K562 (cell line): ENCODE results near the gene CREB3L2. TPM values are rescaled to one million over a fixed set of nuclear protein-coding genes. Genes with fewer than 3 reads are reported as not detected.
A peak's percentile ranks its signal among the peaks of the same experiment; 100 is the strongest.

Source experiments
- ARID1B ChIP-seq: fragments of 450-650 bp; IDR thresholded peaks from 2 replicates; pipeline ENCODE4 v1.6.1; 2016; ENCODE audit warnings: antibody characterized with exemption, mild to moderate bottlenecking, inconsistent platforms
- FOXP4 ChIP-seq: sonication (generic); formaldehyde crosslinking; IDR thresholded peaks from 2 replicates; pipeline ENCODE4 v1.8.0; 2022; ENCODE audit warnings: mild to moderate bottlenecking, missing genetic modification reagents, borderline replicate concordance
- GABPA ChIP-seq: fragments of 200-800 bp; sonication (Bioruptor generic); conservative IDR thresholded peaks from 2 replicates; pipeline ENCODE4 v1.6.1; 2016; ENCODE audit warnings: low read depth, missing genetic modification characterization, missing compliant biosample characterization
- KAT7 ChIP-seq: sonication (generic); formaldehyde crosslinking; IDR thresholded peaks from 2 replicates; pipeline ENCODE4 v1.8.0; 2022; ENCODE audit warnings: missing genetic modification reagents, mild to moderate bottlenecking, borderline replicate concordance
- MAZ ChIP-seq, 2 experiments: fragments of 450-650 bp in 1 of 2; sonication (generic) in 1 of 2; formaldehyde crosslinking; IDR thresholded peaks in 1 of 2; conservative IDR thresholded peaks in 1 of 2; 2 replicates each; pipeline versions ENCODE4 v1.4.0 to v1.5.0; 2020; ENCODE audit warnings: mild to moderate bottlenecking in 1 of 2, missing genetic modification reagents in 1 of 2
- NFATC3 ChIP-seq: fragments of 450-650 bp; IDR thresholded peaks from 2 replicates; pipeline ENCODE4 v1.6.1; 2017; ENCODE audit warnings: mild to moderate bottlenecking
- POLR2AphosphoS2 ChIP-seq: IDR thresholded peaks from 2 replicates; pipeline ENCODE4 v1.6.1; 2012; ENCODE audit warnings: low read length, improper control_type of control experiment
- RBM17 ChIP-seq: fragments of 200-400 bp; formaldehyde crosslinking; IDR thresholded peaks from 2 replicates; pipeline ENCODE4 v1.6.1; 2017; ENCODE audit warnings: low read depth, mild to moderate bottlenecking, low read length, borderline replicate concordance
- SMARCC2 ChIP-seq: fragments of 450-650 bp; IDR thresholded peaks from 2 replicates; pipeline ENCODE4 v1.6.1; 2017; ENCODE audit warnings: antibody characterized with exemption, moderate library complexity, mild to moderate bottlenecking, low read depth
- SMC3 ChIP-seq: conservative IDR thresholded peaks from 2 replicates; pipeline ENCODE4 v1.6.1; 2011; ENCODE audit warnings: low read depth, low read length, improper control_type of control experiment; ENCODE audit not compliant: insufficient read depth
- TAL1 ChIP-seq: fragments of 450-650 bp; IDR thresholded peaks from 2 replicates; pipeline ENCODE4 v1.6.1; 2016; ENCODE audit warnings: mild to moderate bottlenecking
- ZNF12 ChIP-seq: sonication (generic); formaldehyde crosslinking; IDR thresholded peaks from 2 replicates; pipeline ENCODE4 v1.4.0; 2020; ENCODE audit warnings: mild to moderate bottlenecking, missing genetic modification reagents
- ZNF146 ChIP-seq: IDR thresholded peaks from one replicate; pipeline ENCODE4 v1.6.1; 2018; ENCODE audit warnings: missing compliant biosample characterization; ENCODE audit not compliant: unreplicated experiment
- ZNF408 ChIP-seq: fragments of 250-450 bp; sonication (Bioruptor Pico); IDR thresholded peaks from 2 replicates; pipeline ENCODE4 v1.4.0; 2020; ENCODE audit warnings: low read depth, mild to moderate bottlenecking, moderate library complexity
- ZNF592 ChIP-seq: fragments of 450-650 bp; IDR thresholded peaks from 2 replicates; pipeline ENCODE4 v1.6.1; 2017; ENCODE audit warnings: antibody characterized with exemption, mild to moderate bottlenecking
- polyA plus RNA-seq, 8 experiments: library from polyadenylated mRNA; depleted of rRNA in 4 of 8; stranded (reverse) in 5 of 8; unstranded in 3 of 8; fragments of >200 nt; fragmentation: Nextera tagmentation in 2 of 8; fragmentation: Illumina TruSeq in 1 of 8; extraction: Ambion mirVana in 2 of 8; extraction: Trizol in 1 of 8; gene quantifications; 2 replicates each; pipeline versions ENCODE4 v1.2.1 to v1.2.3, GENCODE V29; 2011 to 2014; ENCODE audit warnings: inconsistent platforms in 1 of 8, missing spikeins in 1 of 8
- total RNA-seq, 7 experiments: library from RNA; depleted of rRNA in 6 of 7; stranded (reverse); fragments of >200 nt in 6 of 7; fragmentation: Illumina TruSeq in 2 of 7; extraction: Trizol in 2 of 7; gene quantifications; 2 replicates each; pipeline versions ENCODE4 v1.2.1 to v1.2.3, GENCODE V29; 2011 to 2021; ENCODE audit warnings: low replicate concordance in 1 of 7

Gene CREB3L2
- total and polyA plus RNA-seq, 9 of the 15 experiments (the other 6 are each of a cell fraction or from before 2014, with no cell fraction given) = 7.1 to 45.6 (median 15.8) TPM

GRCh38 chr7:137965942-137966640, 35.8 kb downstream of the CREB3L2 start (continued):
- TF ChIP-seq FOXP4 (CRISPR knock-in tag) (0 out of 2 replicates have a peak, but pooled peaks have one; percentile 50), ZNF408 (no peak), NFATC3 (no peak), SMC3 (no peak), ZNF12 (CRISPR knock-in tag) (no peak), KAT7 (CRISPR knock-in tag) (no peak), TAL1 (no peak), RBM17 (no peak), POLR2AphosphoS2 (no peak), ZNF592 (0 out of 2 replicates have a peak, but pooled peaks have one; percentile 16), ARID1B (peak; percentile 32; the same call in 1 of the 2 replicates), SMARCC2 (no peak), MAZ (CRISPR knock-in tag; conservative IDR thresholded peaks at IDR 0.05 in 1 of 2, IDR thresholded peaks at IDR 0.05 in 1 of 2) (no peak; a peak in 1 of 4 replicates), ZNF146 (CRISPR knock-in tag) (no peak), GABPA (peak; percentile 20; the same call in 1 of the 2 replicates)
